HT1080 (cell line): ENCODE measurements around the gene PON3. TPM values are rescaled to one million over a fixed set of nuclear protein-coding genes. Genes with fewer than 3 reads are reported as not detected.
A peak's percentile ranks its signal among the peaks of the same experiment; 100 is the strongest.

Source experiments
- DNase-seq: peaks from one replicate; pipeline ENCODE4 v3.0.0-alpha.2; 2015; ENCODE audit warnings: low read depth
- total RNA-seq: library from RNA; depleted of rRNA; stranded (reverse); fragments of >200 nt; shearing (Covaris generic); gene quantifications from 2 replicates; pipeline ENCODE4 v1.2.3, GENCODE V29; 2014

The PON3 gene
- total RNA-seq, 1 experiment from 2014 or later, result not detected

GRCh38 chr7:95342029-95342428 lies 54.1 kb downstream of the PON3 start:
- no peak for DNase-seq

GRCh38 chr7:95340491-95340890 lies 55.7 kb downstream of the PON3 start:
- DNase-seq, result no peak

- no peak for DNase-seq
Observed at GRCh38 chr7:95338832-95339231, 57.3 kb downstream of the PON3 start.

GRCh38 chr7:95335093-95335492 lies 61.1 kb downstream of the PON3 start:
- DNase-seq, result peak; percentile 70

GRCh38 chr7:95334447-95334846 lies 61.7 kb downstream of the PON3 start:
- no peak for DNase-seq

- DNase-seq, result no peak
Observed at GRCh38 chr7:95330961-95331337, 65.2 kb downstream of the PON3 start.

GRCh38 chr7:95330204-95330960 lies 65.8 kb downstream of the PON3 start:
- DNase-seq, result peak; percentile 44

- peak; percentile 57 for DNase-seq
Observed at GRCh38 chr7:95327356-95327755, 68.8 kb downstream of the PON3 start.

GRCh38 chr7:95324431-95324830 lies 71.7 kb downstream of the PON3 start, which contains the start of gene PON1:
Gene PON1 (minus strand): TSS chr7:95324532. CDS start chr7:95324475, 57 bp downstream.
- DNase-seq, result no peak

GRCh38 chr7:95323410-95324129 lies 72.6 kb downstream of the PON3 start:
- no peak for DNase-seq

GRCh38 chr7:95322854-95323253 lies 73.3 kb downstream of the PON3 start:
- no peak for DNase-seq

- no peak for DNase-seq
Observed at GRCh38 chr7:95322396-95322795, 73.8 kb downstream of the PON3 start.

GRCh38 chr7:95321720-95322119 lies 74.5 kb downstream of the PON3 start:
- DNase-seq, result no peak

- DNase-seq, result no peak
Observed at GRCh38 chr7:95320651-95321050, 75.5 kb downstream of the PON3 start.

GRCh38 chr7:95319570-95319969 lies 76.6 kb downstream of the PON3 start:
- no peak for DNase-seq

- DNase-seq, result no peak
Observed at GRCh38 chr7:95318501-95319100, 77.6 kb downstream of the PON3 start.

GRCh38 chr7:95317966-95318365 lies 78.2 kb downstream of the PON3 start:
- DNase-seq, result no peak

GRCh38 chr7:95317546-95317945 lies 78.6 kb downstream of the PON3 start:
- DNase-seq, result no peak

- no peak for DNase-seq
Observed at GRCh38 chr7:95316588-95316987, 79.6 kb downstream of the PON3 start.

- no peak for DNase-seq
Observed at GRCh38 chr7:95312561-95312960, 83.6 kb downstream of the PON3 start.

GRCh38 chr7:95311389-95311788 lies 84.8 kb downstream of the PON3 start:
- DNase-seq, result no peak

GRCh38 chr7:95309951-95310350 lies 86.2 kb downstream of the PON3 start:
- no peak for DNase-seq
